HG02763 (cell line): ENCODE results near the gene DCP1A.
"Not testable (repeated sequence)": the region's sequence is repeated elsewhere in the genome, so short reads cannot be mapped to it uniquely, and the experiment has no call there.

Experiments
- ATAC-seq: cut with Tn5 transposase; IDR thresholded peaks from one replicate; pipeline ENCODE4 v1.9.1; 2021; ENCODE audit warnings: mild to moderate bottlenecking, moderate library complexity; ENCODE audit not compliant: unreplicated experiment

DCP1A gene

GRCh38 chr3:53347261-53348064, at the start of gene DCP1A:
Gene DCP1A (minus strand): TSS chr3:53347543. CDS start chr3:53347517, 26 bp downstream.
- ATAC-seq: peak; percentile 96

GRCh38 chr3:53384465-53385423, 37.4 kb upstream of the DCP1A start:
- no peak for ATAC-seq

- no peak for ATAC-seq
These were observed 34.8 kb upstream of the DCP1A start for GRCh38 chr3:53382106-53382505.

- ATAC-seq: no peak
These were observed 33.0 kb upstream of the DCP1A start for GRCh38 chr3:53380306-53380705.

- ATAC-seq: no peak
These were observed 32.6 kb upstream of the DCP1A start for GRCh38 chr3:53379898-53380297.

- no peak for ATAC-seq
These were observed 30.5 kb upstream of the DCP1A start for GRCh38 chr3:53377794-53378193.

- no peak for ATAC-seq
These were observed 29.3 kb upstream of the DCP1A start for GRCh38 chr3:53376679-53377078.

- no peak for ATAC-seq
These were observed 27.7 kb upstream of the DCP1A start for GRCh38 chr3:53375019-53375418.

- not testable (repeated sequence) for ATAC-seq
These were observed 23.4 kb upstream of the DCP1A start for GRCh38 chr3:53370719-53371118.

- ATAC-seq: no peak
These were observed 14.5 kb upstream of the DCP1A start for GRCh38 chr3:53361852-53362251.

- no peak for ATAC-seq
These were observed 10.1 kb upstream of the DCP1A start for GRCh38 chr3:53357458-53357857.

- no peak for ATAC-seq
These were observed 7.7 kb upstream of the DCP1A start for GRCh38 chr3:53354945-53355498.

GRCh38 chr3:53353202-53353601, 5.9 kb upstream of the DCP1A start:
- no peak for ATAC-seq

GRCh38 chr3:53350652-53351051, 3.3 kb upstream of the DCP1A start:
- ATAC-seq: no peak

- not testable (repeated sequence) for ATAC-seq
These were observed 775 bp upstream of the DCP1A start for GRCh38 chr3:53348118-53348517.

GRCh38 chr3:53346922-53347260, 452 bp downstream of the DCP1A start:
- ATAC-seq: peak; percentile 2

GRCh38 chr3:53346514-53346913, 829 bp downstream of the DCP1A start:
- no peak for ATAC-seq

- ATAC-seq: no peak
These were observed 5.0 kb downstream of the DCP1A start for GRCh38 chr3:53342353-53342752.

- ATAC-seq: no peak
These were observed 10.0 kb downstream of the DCP1A start for GRCh38 chr3:53337167-53337940.

GRCh38 chr3:53334742-53335141, 12.6 kb downstream of the DCP1A start:
- ATAC-seq: no peak

- no peak for ATAC-seq
These were observed 15.5 kb downstream of the DCP1A start for GRCh38 chr3:53331871-53332270.
